Tibial nerve (tissue), 4 donors: ENCODE data around the gene CYP46A1. TPM values are rescaled to one million over a fixed set of nuclear protein-coding genes. Genes with fewer than 3 reads are reported as not detected.

Source experiments
- DNase-seq, 2 donors: peaks; one replicate each; pipeline ENCODE4 v3.0.0-alpha.2; 2019; ENCODE audit warnings: low spot score in 2 of 2
- H3K27ac ChIP-seq, 4 donors: fragments of 200-600 bp; sonication (generic) in 3 of 4; one replicate each; pipeline ENCODE4 v1.5.1; 2017 to 2019; ENCODE audit warnings: mild to moderate bottlenecking in 1 of 4
- H3K27me3 ChIP-seq, 2 donors: fragments of 200-600 bp; sonication (generic) in 1 of 2; one replicate each; pipeline versions ENCODE4 v1.5.1 to v1.6.0; 2017 to 2019
- H3K36me3 ChIP-seq, 3 donors: fragments of 200-600 bp; sonication (generic); one replicate each; pipeline ENCODE4 v1.5.1; 2018 to 2019
- H3K4me1 ChIP-seq, 4 donors: fragments of 200-600 bp; sonication (generic) in 3 of 4; one replicate each; pipeline ENCODE4 v1.5.1; 2017 to 2019
- H3K4me3 ChIP-seq, 4 donors: fragments of 200-600 bp; sonication (generic) in 3 of 4; one replicate each; pipeline ENCODE4 v1.5.1; 2017 to 2019; ENCODE audit warnings: mild to moderate bottlenecking in 1 of 4, moderate library complexity in 1 of 4
- H3K9me3 ChIP-seq, 4 donors: fragments of 200-600 bp; sonication (generic) in 3 of 4; one replicate each; pipeline ENCODE4 v1.5.1; 2017 to 2019
- EP300 ChIP-seq, 2 donors: sonication (generic); formaldehyde crosslinking; IDR thresholded peaks; one replicate each; pipeline ENCODE4 v1.6.1; 2017; ENCODE audit warnings: antibody characterized with exemption in 2 of 2, mild to moderate bottlenecking in 1 of 2
- POLR2A ChIP-seq, 2 donors: fragments of 450-650 bp; IDR thresholded peaks; one replicate each; pipeline ENCODE4 v1.6.1; 2017; ENCODE audit warnings: antibody characterized with exemption in 2 of 2, mild to moderate bottlenecking in 2 of 2, moderate library complexity in 2 of 2
- WGBS, 2 donors: methylation state at CpG; one replicate each; pipeline ENCODE4 v1.1.5; 2018; 5-methylcytosine and 5-hydroxymethylcytosine counted together
- total RNA-seq, 4 donors: library from RNA; depleted of rRNA; stranded (reverse); fragments of >200 nt; gene quantifications; one replicate each; pipeline ENCODE4 v1.1.0, GENCODE V29; 2016
- TF ChIP-seq, protein P1 (sequence below), 5 experiments: fragments of 200-600 bp in 3 of 5; fragments of 450-650 bp in 2 of 5; sonication (generic) in 3 of 5; IDR thresholded peaks; one replicate each; pipeline ENCODE4 v1.5.1; 2016 to 2019; ENCODE audit warnings: antibody characterized with exemption in 5 of 5, mild to moderate bottlenecking in 3 of 5, moderate library complexity in 2 of 5

Gene CYP46A1
- total RNA-seq, 4 donors from 2014 or later, result 1.2 to 3.7 (median 1.4) TPM

DNA sequence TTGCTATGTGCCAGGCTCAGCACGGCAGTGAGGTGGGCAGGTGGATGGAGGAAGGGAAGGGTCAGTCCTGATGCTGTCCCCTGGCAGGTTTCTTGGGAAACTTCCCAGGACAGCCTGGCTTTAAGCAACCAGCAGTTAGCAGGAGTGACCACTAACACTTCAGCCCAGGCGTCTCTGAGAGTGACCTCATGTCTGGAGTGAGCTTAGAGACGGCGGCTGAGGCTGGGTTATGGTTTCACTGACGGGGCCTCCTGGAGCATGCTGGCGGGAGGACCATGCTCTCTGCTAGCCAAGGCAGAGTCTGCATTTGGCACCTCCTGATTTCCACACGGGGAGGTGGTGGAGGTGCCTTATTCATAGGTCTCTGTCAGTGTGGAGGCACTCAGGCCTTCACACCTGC is 36.7 kb upstream of the CYP46A1 start:
- H3K36me3 ChIP-seq, result no peaks in the 10 kb centered on the region
- peaks cover 0 to 15% (median 4%) of the 10 kb centered on the region in 4 donors for H3K4me1 ChIP-seq
- WGBS, 2 donors, result 73 to 89% methylated on average over 3 to 6 of the region's 7 CpGs
- no peak for TF ChIP-seq POLR2A (IDR thresholded peaks at IDR 0.05)
- TF ChIP-seq, protein P1, sequence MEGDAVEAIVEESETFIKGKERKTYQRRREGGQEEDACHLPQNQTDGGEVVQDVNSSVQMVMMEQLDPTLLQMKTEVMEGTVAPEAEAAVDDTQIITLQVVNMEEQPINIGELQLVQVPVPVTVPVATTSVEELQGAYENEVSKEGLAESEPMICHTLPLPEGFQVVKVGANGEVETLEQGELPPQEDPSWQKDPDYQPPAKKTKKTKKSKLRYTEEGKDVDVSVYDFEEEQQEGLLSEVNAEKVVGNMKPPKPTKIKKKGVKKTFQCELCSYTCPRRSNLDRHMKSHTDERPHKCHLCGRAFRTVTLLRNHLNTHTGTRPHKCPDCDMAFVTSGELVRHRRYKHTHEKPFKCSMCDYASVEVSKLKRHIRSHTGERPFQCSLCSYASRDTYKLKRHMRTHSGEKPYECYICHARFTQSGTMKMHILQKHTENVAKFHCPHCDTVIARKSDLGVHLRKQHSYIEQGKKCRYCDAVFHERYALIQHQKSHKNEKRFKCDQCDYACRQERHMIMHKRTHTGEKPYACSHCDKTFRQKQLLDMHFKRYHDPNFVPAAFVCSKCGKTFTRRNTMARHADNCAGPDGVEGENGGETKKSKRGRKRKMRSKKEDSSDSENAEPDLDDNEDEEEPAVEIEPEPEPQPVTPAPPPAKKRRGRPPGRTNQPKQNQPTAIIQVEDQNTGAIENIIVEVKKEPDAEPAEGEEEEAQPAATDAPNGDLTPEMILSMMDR (IDR thresholded peaks at IDR 0.05), result no peak
- TF ChIP-seq EP300 (IDR thresholded peaks at IDR 0.05), result no peak
- no peak for DNase-seq
- no peak overlapping the region for H3K4me3 ChIP-seq
- no peak overlapping the region for H3K27ac ChIP-seq
- no peaks in the 10 kb centered on the region for H3K9me3 ChIP-seq
- H3K27me3 ChIP-seq, result peaks cover 0 to 16% of the 10 kb centered on the region in 2 donors

- DNase-seq, result no peak
- Histone ChIP-seq H3K27ac (no peak overlapping the region), H3K36me3 (no peaks in the 10 kb centered on the region), H3K4me1 (peaks cover 0 to 15% (median 4%) of the 10 kb centered on the region in 4 donors), H3K27me3 (peaks cover 0 to 19% of the 10 kb centered on the region in 2 donors), H3K4me3 (no peak overlapping the region), H3K9me3 (no peaks in the 10 kb centered on the region)
- TF ChIP-seq EP300 (IDR thresholded peaks at IDR 0.05) (no peak), POLR2A (IDR thresholded peaks at IDR 0.05) (no peak)
- TF ChIP-seq, protein P1 (IDR thresholded peaks at IDR 0.05), result no peak
- 85 to 90% methylated on average over 8 of the region's 8 CpGs for WGBS, 2 donors
These were observed 35.9 kb upstream of the CYP46A1 start for GRCh38 chr14:99648027-99648784.

- H3K9me3 ChIP-seq, result no peaks in the 10 kb centered on the region
- H3K27ac ChIP-seq, result no peak overlapping the region
- H3K4me1 ChIP-seq, result peaks cover 0 to 17% (median 4%) of the 10 kb centered on the region in 4 donors
- DNase-seq, result no peak
- TF ChIP-seq, protein P1 (IDR thresholded peaks at IDR 0.05), result no peak
- TF ChIP-seq POLR2A (IDR thresholded peaks at IDR 0.05) (no peak), EP300 (IDR thresholded peaks at IDR 0.05) (no peak)
- H3K36me3 ChIP-seq, result no peaks in the 10 kb centered on the region
- peaks cover 0 to 19% of the 10 kb centered on the region in 2 donors for H3K27me3 ChIP-seq
- H3K4me3 ChIP-seq, result no peak overlapping the region
- 75 to 85% methylated on average over 8 of the region's 8 CpGs for WGBS, 2 donors
These were observed 34.9 kb upstream of the CYP46A1 start for GRCh38 chr14:99649219-99649618.

GRCh38 chr14:99649643-99650042 is 34.5 kb upstream of the CYP46A1 start:
- TF ChIP-seq POLR2A (IDR thresholded peaks at IDR 0.05) (no peak), EP300 (IDR thresholded peaks at IDR 0.05) (no peak)
- TF ChIP-seq, protein P1 (IDR thresholded peaks at IDR 0.05), result no peak
- Histone ChIP-seq H3K4me3 (no peak overlapping the region), H3K9me3 (no peaks in the 10 kb centered on the region), H3K27me3 (peaks cover 0 to 17% of the 10 kb centered on the region in 2 donors), H3K4me1 (peaks cover 0 to 17% (median 4%) of the 10 kb centered on the region in 4 donors), H3K27ac (no peak overlapping the region), H3K36me3 (no peaks in the 10 kb centered on the region)
- no peak for DNase-seq
- WGBS, 2 donors, result 81 to 85% methylated on average over 7 to 8 of the region's 8 CpGs

GRCh38 chr14:99650189-99650588 is 33.9 kb upstream of the CYP46A1 start:
- H3K27ac ChIP-seq, result no peak overlapping the region
- H3K27me3 ChIP-seq, result peaks cover 0 to 14% of the 10 kb centered on the region in 2 donors
- H3K36me3 ChIP-seq, result no peaks in the 10 kb centered on the region
- no peak for DNase-seq
- H3K4me3 ChIP-seq, result no peak overlapping the region
- WGBS, 2 donors, result 81 to 87% methylated on average over 7 to 9 of the region's 9 CpGs
- H3K4me1 ChIP-seq, result peaks cover 0 to 12% (median 2%) of the 10 kb centered on the region in 4 donors
- H3K9me3 ChIP-seq, result no peaks in the 10 kb centered on the region
- TF ChIP-seq EP300 (IDR thresholded peaks at IDR 0.05), result no peak
- TF ChIP-seq, protein P1 (IDR thresholded peaks at IDR 0.05), result no peak
- TF ChIP-seq POLR2A (IDR thresholded peaks at IDR 0.05), result no peak
